Duodenal mucosa (tissue), 2 donors: Measurements from ENCODE around the gene ADK.

Experiments used
- H3K27ac ChIP-seq: one replicate; pipeline ENCODE4 v1.7.0; 2013; ENCODE audit warnings: low read depth, low read length
- H3K27me3 ChIP-seq, 2 donors: one replicate each; pipeline ENCODE4 v1.7.0; 2013; ENCODE audit warnings: low read length in 2 of 2, control low read depth in 1 of 2; ENCODE audit not compliant: insufficient read depth in 2 of 2, control insufficient read depth in 1 of 2
- H3K36me3 ChIP-seq, 2 donors: one replicate each; pipeline ENCODE4 v1.7.0; 2013; ENCODE audit warnings: low read length in 2 of 2, control low read depth in 1 of 2; ENCODE audit not compliant: insufficient read depth in 2 of 2, control insufficient read depth in 1 of 2
- H3K4me1 ChIP-seq, 2 donors: one replicate each; pipeline ENCODE4 v1.7.0; 2013; ENCODE audit warnings: low read length in 2 of 2, control low read depth in 1 of 2; ENCODE audit not compliant: insufficient read depth in 2 of 2, control insufficient read depth in 1 of 2
- H3K4me3 ChIP-seq, 2 donors: one replicate each; pipeline ENCODE4 v1.7.0; 2013; ENCODE audit warnings: low read length in 2 of 2, low read depth in 1 of 2
- H3K9ac ChIP-seq, 2 donors: one replicate each; pipeline ENCODE4 v1.7.0; 2013; ENCODE audit warnings: low read length in 2 of 2, low read depth in 1 of 2
- H3K9me3 ChIP-seq, 2 donors: one replicate each; pipeline ENCODE4 v1.7.0; 2013; ENCODE audit warnings: low read length in 2 of 2, control low read depth in 1 of 2; ENCODE audit not compliant: control insufficient read depth in 1 of 2

ADK gene

DNA sequence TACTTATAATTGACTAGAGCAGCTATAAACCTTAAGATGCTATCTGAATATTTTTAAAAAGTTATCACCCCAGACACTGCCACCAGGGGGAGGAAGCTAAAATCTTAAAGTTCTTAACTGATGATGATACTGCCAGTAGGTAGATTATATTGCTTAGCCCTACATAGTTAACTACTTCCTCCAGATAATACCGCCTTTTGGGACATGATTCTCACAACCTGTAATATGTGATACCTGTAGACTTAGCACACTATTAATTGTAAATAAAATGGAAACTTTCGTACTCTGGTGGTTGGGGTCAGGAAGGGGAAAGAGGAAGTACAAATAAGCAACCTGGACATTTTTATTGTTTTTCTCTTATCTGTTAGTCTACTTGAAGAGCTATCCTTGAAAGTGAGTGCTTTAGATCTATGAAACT is 268.9 kb downstream of the ADK start:
- Histone ChIP-seq H3K36me3 (no peaks in the 10 kb centered on the region), H3K4me1 (no peaks in the 10 kb centered on the region), H3K27ac (no peak overlapping the region), H3K9me3 (no peaks in the 10 kb centered on the region), H3K27me3 (no peaks in the 10 kb centered on the region), H3K4me3 (no peak overlapping the region), H3K9ac (no peak overlapping the region)

DNA sequence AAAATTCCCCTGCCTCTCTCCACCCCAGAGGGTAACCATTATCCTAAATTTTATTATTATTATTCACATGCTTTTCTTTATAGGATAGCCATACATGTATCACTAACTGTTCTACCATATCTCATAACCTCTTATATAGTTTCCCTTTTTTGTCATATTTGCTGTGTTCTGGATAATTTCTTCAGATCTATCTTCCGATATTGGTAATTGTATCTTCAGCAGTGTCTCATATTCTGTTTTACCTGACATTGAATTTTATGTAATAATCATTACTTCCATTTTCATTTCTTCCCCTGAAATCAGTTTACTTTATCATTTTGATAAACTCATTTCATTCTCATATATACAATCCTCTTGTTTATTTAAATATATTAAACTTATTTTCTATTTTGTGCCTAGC is 273.5 kb downstream of the ADK start:
- no peaks in the 10 kb centered on the region for H3K9me3 ChIP-seq
- no peaks in the 10 kb centered on the region for H3K4me1 ChIP-seq
- no peak overlapping the region for H3K27ac ChIP-seq
- no peak overlapping the region for H3K9ac ChIP-seq
- no peak overlapping the region for H3K4me3 ChIP-seq
- H3K36me3 ChIP-seq, result no peaks in the 10 kb centered on the region
- no peaks in the 10 kb centered on the region for H3K27me3 ChIP-seq

DNA sequence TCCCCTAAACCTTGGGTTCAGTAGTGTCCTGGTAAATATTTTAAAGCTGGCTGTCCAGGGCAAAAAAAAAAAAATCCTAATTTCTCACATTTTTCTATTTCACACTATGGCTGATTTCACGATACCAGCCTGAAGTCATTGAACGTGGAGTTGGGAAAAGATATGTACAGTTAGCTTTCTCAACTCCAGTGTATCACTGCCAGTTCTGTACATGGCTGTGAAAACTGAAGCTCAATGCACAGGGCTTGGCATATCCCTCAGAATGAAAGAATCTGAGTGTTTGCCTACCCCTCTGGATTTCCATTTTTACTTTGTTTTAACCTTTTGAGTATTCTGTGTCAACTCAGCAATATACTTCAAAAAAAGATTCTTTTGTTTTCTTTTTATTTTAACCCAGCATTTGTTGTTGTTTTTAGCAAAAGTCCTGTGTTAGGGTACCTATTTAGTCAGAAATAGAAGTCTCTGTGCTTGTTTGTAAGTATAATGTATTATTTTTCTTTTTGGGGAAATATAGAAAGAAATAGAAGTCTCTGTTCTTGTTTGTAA is 274.5 kb downstream of the ADK start:
- H3K9me3 ChIP-seq, result no peaks in the 10 kb centered on the region
- no peak overlapping the region for H3K4me3 ChIP-seq
- no peaks in the 10 kb centered on the region for H3K36me3 ChIP-seq
- H3K27ac ChIP-seq, result no peak overlapping the region
- H3K4me1 ChIP-seq, result no peaks in the 10 kb centered on the region
- no peak overlapping the region for H3K9ac ChIP-seq
- no peaks in the 10 kb centered on the region for H3K27me3 ChIP-seq

- no peaks in the 10 kb centered on the region for H3K4me1 ChIP-seq
- no peaks in the 10 kb centered on the region for H3K27me3 ChIP-seq
- no peak overlapping the region for H3K9ac ChIP-seq
- H3K36me3 ChIP-seq, result no peaks in the 10 kb centered on the region
- no peak overlapping the region for H3K27ac ChIP-seq
- no peak overlapping the region for H3K4me3 ChIP-seq
- no peaks in the 10 kb centered on the region for H3K9me3 ChIP-seq
These were observed 280.8 kb downstream of the ADK start for GRCh38 chr10:74431816-74432215.

DNA sequence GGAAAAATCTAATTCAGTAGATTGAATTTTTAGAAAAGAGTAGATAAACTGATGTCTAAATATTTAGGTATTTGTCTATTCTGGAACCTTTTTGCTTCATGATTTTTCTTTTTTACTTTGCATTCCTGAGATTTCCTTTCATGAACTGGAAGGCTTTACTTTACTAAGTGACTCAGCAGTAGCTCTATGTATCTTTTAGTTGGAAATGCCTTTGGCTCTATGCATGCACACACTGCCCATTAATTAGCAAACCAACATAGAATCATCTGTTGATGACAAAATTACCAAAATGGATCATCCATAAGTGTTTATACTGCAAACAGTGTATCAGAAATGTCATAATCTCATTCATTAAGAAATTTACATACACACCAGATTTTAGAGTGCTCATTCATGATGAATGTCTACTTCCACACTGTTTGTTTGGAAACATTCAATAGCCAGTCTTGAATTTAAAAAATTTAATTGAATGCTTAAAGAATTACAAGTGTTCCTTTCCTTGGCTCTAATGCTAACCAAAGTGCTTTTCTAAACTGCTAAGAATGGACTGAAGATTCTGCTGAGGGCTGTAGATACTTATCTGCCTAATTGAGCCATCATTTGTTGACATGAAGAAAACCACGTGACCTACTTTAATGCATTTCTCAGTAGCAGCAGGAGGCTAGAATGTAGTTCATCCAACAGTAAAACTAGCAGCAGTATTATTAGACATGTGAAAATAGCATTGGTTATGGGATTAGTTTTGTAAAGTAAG is 282.0 kb downstream of the ADK start:
- Histone ChIP-seq H3K4me1 (no peaks in the 10 kb centered on the region), H3K9ac (no peak overlapping the region), H3K27ac (no peak overlapping the region), H3K9me3 (no peaks in the 10 kb centered on the region), H3K36me3 (no peaks in the 10 kb centered on the region), H3K27me3 (no peaks in the 10 kb centered on the region), H3K4me3 (no peak overlapping the region)

- Histone ChIP-seq H3K4me3 (no peak overlapping the region), H3K27me3 (no peaks in the 10 kb centered on the region)
These were observed 282.6 kb downstream of the ADK start for GRCh38 chr10:74433595-74433956.

DNA sequence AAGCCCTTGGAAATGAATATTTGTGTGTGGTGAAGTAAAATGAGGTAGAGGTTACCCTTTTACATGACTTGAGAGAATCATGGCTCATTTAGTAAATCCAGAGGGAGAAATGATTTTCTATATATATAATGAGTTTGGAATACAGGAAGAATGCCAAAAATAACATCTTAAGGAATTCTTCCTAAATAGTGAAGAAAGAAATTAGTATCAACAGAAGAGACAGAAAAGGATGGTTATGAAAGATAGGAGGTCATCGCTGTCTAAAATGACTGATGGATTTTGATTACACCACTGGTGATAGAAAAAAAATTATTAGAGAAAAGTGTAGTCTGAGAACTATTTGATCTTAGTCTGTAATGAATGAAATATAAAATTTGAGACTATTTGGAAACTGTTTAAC is 283.0 kb downstream of the ADK start:
- Histone ChIP-seq H3K27ac (no peak overlapping the region), H3K9ac (no peak overlapping the region), H3K4me1 (no peaks in the 10 kb centered on the region), H3K27me3 (no peaks in the 10 kb centered on the region), H3K9me3 (no peaks in the 10 kb centered on the region), H3K36me3 (no peaks in the 10 kb centered on the region), H3K4me3 (no peak overlapping the region)

More at GRCh38 chr10:74433595-74433956, 282.6 kb downstream of the ADK start:
- H3K9me3 ChIP-seq, result no peaks in the 10 kb centered on the region
- no peak overlapping the region for H3K9ac ChIP-seq
- H3K4me1 ChIP-seq, result no peaks in the 10 kb centered on the region
- no peaks in the 10 kb centered on the region for H3K36me3 ChIP-seq
- no peak overlapping the region for H3K27ac ChIP-seq

DNA sequence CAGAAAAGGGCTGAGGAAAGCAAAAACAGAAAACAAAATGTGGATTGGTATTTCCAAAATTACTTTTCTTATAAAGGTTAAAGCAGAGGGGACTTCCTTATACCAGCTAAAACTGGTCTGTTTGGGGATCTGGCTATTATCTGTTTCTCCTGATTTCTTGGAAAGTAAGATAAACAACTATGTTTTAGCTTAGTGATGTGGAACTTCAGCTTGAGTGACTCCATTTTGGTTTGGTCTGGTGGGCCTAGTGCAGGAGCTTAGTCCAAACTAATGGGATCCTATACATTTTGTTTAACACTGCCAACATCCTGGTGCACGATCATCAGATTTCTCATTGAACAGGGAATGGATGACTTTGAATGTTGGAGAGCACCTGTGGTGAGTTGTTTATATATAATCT is 283.5 kb downstream of the ADK start:
- no peaks in the 10 kb centered on the region for H3K27me3 ChIP-seq
- H3K4me3 ChIP-seq, result no peak overlapping the region
- H3K9ac ChIP-seq, result no peak overlapping the region
- H3K4me1 ChIP-seq, result peaks cover 0 to 4% of the 10 kb centered on the region in 2 donors
- no peaks in the 10 kb centered on the region for H3K9me3 ChIP-seq
- H3K36me3 ChIP-seq, result no peaks in the 10 kb centered on the region
- no peak overlapping the region for H3K27ac ChIP-seq

DNA sequence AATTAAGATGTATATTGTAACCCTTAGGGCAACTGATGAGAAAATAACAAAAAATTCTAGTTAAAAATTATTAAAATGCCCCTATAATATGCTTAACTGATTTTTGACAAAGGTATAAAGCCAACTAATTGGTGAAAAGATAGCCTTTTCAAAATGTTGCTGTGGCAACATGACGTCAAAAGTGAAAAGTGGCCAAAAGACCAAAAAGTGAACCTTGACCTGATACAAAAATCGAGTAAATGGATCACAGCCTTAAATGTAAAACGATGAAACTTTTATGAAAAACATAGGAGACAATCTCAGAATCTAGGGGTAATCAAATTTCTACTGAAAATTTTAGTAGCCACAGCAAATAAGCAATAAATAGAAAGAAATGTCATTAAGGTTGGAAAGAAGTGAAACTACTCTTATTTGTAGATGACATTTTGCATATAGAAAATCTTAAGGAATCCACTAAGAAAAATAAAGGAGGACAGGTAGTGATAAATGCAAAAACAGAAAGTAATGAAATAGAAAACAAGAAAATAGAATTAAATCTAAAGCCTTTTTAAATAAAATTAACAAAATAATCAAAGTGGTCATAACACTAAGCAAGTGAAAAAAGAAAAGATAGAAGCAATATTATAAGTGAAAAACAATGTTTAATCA is 285.6 kb downstream of the ADK start:
- H3K36me3 ChIP-seq, result no peaks in the 10 kb centered on the region

GRCh38 chr10:74437822-74438221 is 286.8 kb downstream of the ADK start:
- no peaks in the 10 kb centered on the region for H3K27me3 ChIP-seq
- no peak overlapping the region for H3K4me3 ChIP-seq
- no peak overlapping the region for H3K9ac ChIP-seq
- H3K4me1 ChIP-seq, result peaks cover 0 to 4% of the 10 kb centered on the region in 2 donors
- H3K9me3 ChIP-seq, result no peaks in the 10 kb centered on the region
- no peaks in the 10 kb centered on the region for H3K36me3 ChIP-seq
- no peak overlapping the region for H3K27ac ChIP-seq

More for the DNA sequence above, 285.6 kb downstream of the ADK start:
- no peaks in the 10 kb centered on the region for H3K9me3 ChIP-seq
- peaks cover 0 to 4% of the 10 kb centered on the region in 2 donors for H3K4me1 ChIP-seq
- no peak overlapping the region for H3K27ac ChIP-seq
- no peak overlapping the region for H3K4me3 ChIP-seq
- no peak overlapping the region for H3K9ac ChIP-seq
- no peaks in the 10 kb centered on the region for H3K27me3 ChIP-seq
